CD4-positive, CD25-positive, alpha-beta regulatory T cell (primary cell): ENCODE measurements around the gene TTC19. TPM values are rescaled to one million over a fixed set of nuclear protein-coding genes. Genes with fewer than 3 reads are reported as not detected.

Experiments used
- ATAC-seq, 2 donors: fragments of 150-1000 bp; cut with Tn5 transposase; one replicate each; pipeline ENCODE4 v1.10.0; 2021; ENCODE audit warnings: low read depth in 2 of 2, moderate number of reproducible peaks in 2 of 2, moderate library complexity in 1 of 2
- DNase-seq, 3 donors: peaks; one replicate each; pipeline versions ENCODE4 v3.0.0 to v3.0.0-alpha.2; 2012 to 2022; ENCODE audit warnings: mixed read lengths in 1 of 3
- H3K27ac ChIP-seq: one replicate; pipeline ENCODE4 v1.7.0; 2013; ENCODE audit warnings: mild to moderate bottlenecking, low read length; ENCODE audit not compliant: insufficient read depth, poor library complexity, severe bottlenecking
- H3K27me3 ChIP-seq: one replicate; pipeline ENCODE4 v1.7.0; 2013; ENCODE audit warnings: low read length; ENCODE audit not compliant: control insufficient read depth, insufficient read depth
- H3K36me3 ChIP-seq: one replicate; pipeline ENCODE4 v1.7.0; 2013; ENCODE audit warnings: mild to moderate bottlenecking, low read length, moderate library complexity; ENCODE audit not compliant: control insufficient read depth, insufficient read depth
- H3K4me1 ChIP-seq: 2 replicates; pipeline ENCODE4 v1.7.0; 2013; ENCODE audit warnings: mild to moderate bottlenecking, low read length; ENCODE audit not compliant: insufficient read depth, control insufficient read depth, poor library complexity, severe bottlenecking
- H3K4me3 ChIP-seq: one replicate; pipeline ENCODE4 v1.7.0; 2013; ENCODE audit warnings: low read depth, mild to moderate bottlenecking, low read length, moderate library complexity
- H3K9me3 ChIP-seq, 2 experiments: 1 replicate in 1 of 2; 2 replicates in 1 of 2; pipeline ENCODE4 v1.7.0; 2013; ENCODE audit warnings: low read length in 2 of 2, mild to moderate bottlenecking in 1 of 2, moderate library complexity in 1 of 2; ENCODE audit not compliant: control insufficient read depth in 2 of 2
- H3K27ac Mint-ChIP-seq, 3 donors: one replicate each; pipeline ENCODE4 v1.8.0; 2020 to 2022; ENCODE audit warnings: mild to moderate bottlenecking in 3 of 3, mixed read lengths in 3 of 3, moderate library complexity in 2 of 3
- H3K27me3 Mint-ChIP-seq: one replicate; pipeline ENCODE4 v1.8.0; 2022; ENCODE audit warnings: mild to moderate bottlenecking, mixed read lengths
- H3K36me3 Mint-ChIP-seq: one replicate; pipeline ENCODE4 v1.8.0; 2020; ENCODE audit warnings: mixed read lengths
- H3K4me1 Mint-ChIP-seq, 4 donors: one replicate each; pipeline ENCODE4 v1.8.0; 2020 to 2022; ENCODE audit warnings: mixed read lengths in 4 of 4, mild to moderate bottlenecking in 1 of 4
- H3K4me3 Mint-ChIP-seq, 4 donors: one replicate each; pipeline ENCODE4 v1.8.0; 2020 to 2022; ENCODE audit warnings: mild to moderate bottlenecking in 4 of 4, mixed read lengths in 4 of 4, moderate library complexity in 3 of 4
- H3K9me3 Mint-ChIP-seq, 7 donors: one replicate each; pipeline ENCODE4 v1.8.0; 2020 to 2022; ENCODE audit warnings: mixed read lengths in 7 of 7, mild to moderate bottlenecking in 3 of 7, moderate library complexity in 2 of 7
- polyA plus RNA-seq, 4 donors: library from polyadenylated mRNA; unstranded; fragments of 300-500 nt; fragmentation: Illumina TruSeq; gene quantifications; one replicate each; pipeline ENCODE4 v1.2.3, GENCODE V29; 2021
- total RNA-seq: library from RNA; stranded (reverse); gene quantifications from one replicate; pipeline ENCODE4 v1.2.3, GENCODE V29; 2022

TTC19 gene
- total and polyA plus RNA-seq, 5 donors from 2014 or later: 28.7 to 44.3 (median 29.2) TPM

GRCh38 chr17:15957206-15957605 is 42.4 kb upstream of the TTC19 start:
- DNase-seq: peak in 1 of 3 donors; percentile 36
- H3K9me3 Mint-ChIP-seq: no peaks in the 10 kb centered on the region
- peaks cover 5 to 22% (median 14%) of the 10 kb centered on the region in 4 donors for H3K4me1 Mint-ChIP-seq
- Histone ChIP-seq H3K27me3 (peaks cover 9% of the 10 kb centered on the region), H3K4me3 (no peak overlapping the region), H3K9me3 (no peaks in the 10 kb centered on the region), H3K27ac (no peak overlapping the region), H3K36me3 (no peaks in the 10 kb centered on the region), H3K4me1 (peaks cover 8% of the 10 kb centered on the region)
- peaks cover 43% of the 10 kb centered on the region for H3K27me3 Mint-ChIP-seq
- no peak overlapping the region for H3K4me3 Mint-ChIP-seq
- H3K36me3 Mint-ChIP-seq: peaks cover 4% of the 10 kb centered on the region
- no peak overlapping the region for H3K27ac Mint-ChIP-seq
- no peak for ATAC-seq

GRCh38 chr17:15957608-15958307 is 41.9 kb upstream of the TTC19 start:
- Histone ChIP-seq H3K9me3 (no peaks in the 10 kb centered on the region), H3K36me3 (no peaks in the 10 kb centered on the region), H3K4me1 (peaks cover 8% of the 10 kb centered on the region), H3K4me3 (no peak overlapping the region), H3K27me3 (peaks cover 9% of the 10 kb centered on the region), H3K27ac (no peak overlapping the region)
- DNase-seq: no peak
- H3K27me3 Mint-ChIP-seq: peaks cover 37% of the 10 kb centered on the region
- no peak for ATAC-seq
- H3K9me3 Mint-ChIP-seq: no peaks in the 10 kb centered on the region
- no peak overlapping the region for H3K4me3 Mint-ChIP-seq
- peaks cover 4% of the 10 kb centered on the region for H3K36me3 Mint-ChIP-seq
- H3K4me1 Mint-ChIP-seq: peaks cover 5 to 22% (median 14%) of the 10 kb centered on the region in 4 donors
- no peak overlapping the region for H3K27ac Mint-ChIP-seq

DNA sequence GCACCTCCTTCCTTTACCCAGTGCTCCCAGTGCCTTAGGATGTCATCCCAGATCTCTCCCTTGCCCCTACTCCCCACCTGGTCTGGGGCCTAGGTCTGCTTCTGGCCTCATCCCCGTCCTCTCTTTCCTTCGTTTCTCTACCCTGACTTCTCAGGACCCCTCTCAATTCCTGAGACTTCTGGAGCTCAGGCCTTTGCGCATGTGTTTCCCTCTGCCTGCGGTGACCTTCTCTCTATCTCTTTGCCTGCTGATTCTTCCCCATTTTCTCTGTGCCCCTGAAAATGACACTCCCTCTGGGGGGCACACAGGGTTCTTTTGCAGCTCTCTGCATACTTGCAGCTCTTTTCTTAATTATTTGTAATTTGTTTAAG is 41.2 kb upstream of the TTC19 start:
- Histone ChIP-seq H3K4me1 (peaks cover 8% of the 10 kb centered on the region), H3K27me3 (peaks cover 9% of the 10 kb centered on the region), H3K27ac (no peak overlapping the region), H3K36me3 (no peaks in the 10 kb centered on the region), H3K9me3 (no peaks in the 10 kb centered on the region), H3K4me3 (no peak overlapping the region)
- H3K4me3 Mint-ChIP-seq: peak overlapping the region in 1 of 4 donors; percentile 1
- H3K36me3 Mint-ChIP-seq: peaks cover 4% of the 10 kb centered on the region
- peaks cover 5 to 22% (median 14%) of the 10 kb centered on the region in 4 donors for H3K4me1 Mint-ChIP-seq
- peak overlapping the region in 2 of 3 donors; percentile 18 to 64 for H3K27ac Mint-ChIP-seq
- no peaks in the 10 kb centered on the region for H3K9me3 Mint-ChIP-seq
- peaks cover 38% of the 10 kb centered on the region for H3K27me3 Mint-ChIP-seq
- ATAC-seq (no peak), DNase-seq (no peak)

DNA sequence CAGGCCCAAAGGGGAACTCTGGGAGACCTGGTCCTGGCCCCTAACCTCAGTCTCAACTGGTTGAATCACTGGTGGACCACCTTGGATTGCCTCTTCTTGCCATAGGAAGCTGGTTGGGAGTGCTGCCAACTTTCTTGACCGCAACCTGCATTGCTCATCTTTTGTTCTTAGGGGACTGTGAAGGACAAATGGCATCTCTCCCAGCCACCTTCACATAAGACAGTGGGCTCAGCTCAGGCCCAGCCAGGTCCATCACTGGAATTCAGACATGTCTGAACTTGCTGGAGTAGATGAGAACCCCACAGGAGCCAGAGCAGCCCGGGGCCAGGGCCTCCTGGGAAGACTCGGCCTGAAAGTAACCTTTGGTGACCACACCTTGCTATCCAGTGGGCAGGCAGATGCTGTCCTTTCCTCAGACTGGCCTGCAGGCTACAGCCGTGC is 35.9 kb upstream of the TTC19 start:
- Histone ChIP-seq H3K4me1 (peaks cover 5% of the 10 kb centered on the region), H3K27ac (no peak overlapping the region), H3K27me3 (peaks cover 12% of the 10 kb centered on the region), H3K9me3 (no peaks in the 10 kb centered on the region), H3K4me3 (no peak overlapping the region), H3K36me3 (no peaks in the 10 kb centered on the region)
- Mint-ChIP-seq H3K36me3 (no peaks in the 10 kb centered on the region), H3K27ac (no peak overlapping the region), H3K27me3 (peaks cover 48% of the 10 kb centered on the region), H3K4me3 (no peak overlapping the region), H3K9me3 (no peaks in the 10 kb centered on the region), H3K4me1 (peaks cover 4 to 22% (median 12%) of the 10 kb centered on the region in 4 donors)
- no peak for DNase-seq
- ATAC-seq: no peak

DNA sequence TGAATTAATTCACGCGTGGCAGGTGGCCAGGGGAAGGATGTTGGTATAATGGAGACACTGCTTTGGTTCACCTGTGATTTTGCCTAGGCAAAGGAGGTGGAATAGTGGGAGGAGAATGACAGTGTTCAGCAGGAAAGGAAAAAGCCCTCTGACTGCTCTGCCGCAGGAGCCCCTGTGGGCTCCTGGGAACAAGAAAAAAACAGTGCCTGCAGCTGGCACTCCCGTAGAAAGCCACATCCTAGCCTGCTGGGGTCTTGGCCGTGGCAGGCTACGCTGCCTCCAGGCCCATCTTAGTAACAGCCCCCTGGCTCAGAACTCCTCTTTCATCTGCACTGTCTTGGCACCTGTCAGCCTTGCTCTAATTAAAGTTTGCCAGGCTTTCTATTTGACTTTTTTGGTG is 34.1 kb upstream of the TTC19 start:
- Histone ChIP-seq H3K4me3 (no peak overlapping the region), H3K9me3 (no peaks in the 10 kb centered on the region), H3K36me3 (no peaks in the 10 kb centered on the region), H3K27ac (no peak overlapping the region), H3K27me3 (peaks cover 12% of the 10 kb centered on the region), H3K4me1 (no peaks in the 10 kb centered on the region)
- Mint-ChIP-seq H3K4me1 (peaks cover 0 to 10% (median 2%) of the 10 kb centered on the region in 4 donors), H3K27me3 (peaks cover 41% of the 10 kb centered on the region), H3K4me3 (no peak overlapping the region), H3K27ac (peak overlapping the region in 1 of 3 donors; percentile 16), H3K9me3 (peaks cover 0 to 2% (median 0%) of the 10 kb centered on the region in 7 donors), H3K36me3 (no peaks in the 10 kb centered on the region)
- DNase-seq: no peak
- no peak for ATAC-seq

DNA sequence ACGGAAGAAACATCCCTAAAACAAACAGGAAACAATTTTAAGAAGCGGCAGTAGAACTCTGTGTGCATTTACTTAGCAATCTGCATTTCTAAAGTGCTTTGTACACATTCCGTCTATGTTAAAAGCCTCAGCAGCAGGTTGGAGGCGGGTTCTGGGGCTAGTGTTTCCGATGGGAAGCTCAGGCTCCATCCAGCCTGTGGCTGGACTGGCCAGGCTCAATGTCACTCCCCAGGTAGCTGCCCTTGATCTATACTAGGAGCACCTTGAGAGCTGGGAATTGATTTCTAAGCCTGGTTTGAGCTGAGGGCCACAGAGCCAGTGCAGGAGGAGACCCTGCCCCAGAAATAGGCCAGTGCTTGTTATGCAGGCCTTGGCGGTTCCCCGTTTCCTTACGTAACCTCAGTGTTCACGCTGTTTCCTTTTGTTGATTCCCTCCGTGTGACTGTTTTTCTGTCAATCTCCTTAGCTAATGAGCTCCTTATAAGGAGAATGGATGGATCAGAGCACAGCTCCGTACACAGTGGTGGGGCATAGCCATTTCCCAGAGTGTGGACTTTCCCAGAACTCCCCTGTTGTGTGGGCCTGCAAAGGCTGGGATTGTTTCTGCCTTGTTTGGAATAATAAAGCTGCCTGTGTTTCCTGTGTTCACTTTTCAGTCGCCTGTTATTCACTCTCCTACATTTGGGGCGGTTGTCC is 33.3 kb upstream of the TTC19 start:
- peaks cover 0 to 2% (median 0%) of the 10 kb centered on the region in 7 donors for H3K9me3 Mint-ChIP-seq
- Histone ChIP-seq H3K27ac (no peak overlapping the region), H3K9me3 (no peaks in the 10 kb centered on the region), H3K4me1 (no peaks in the 10 kb centered on the region), H3K27me3 (peaks cover 15% of the 10 kb centered on the region), H3K4me3 (no peak overlapping the region), H3K36me3 (no peaks in the 10 kb centered on the region)
- no peak overlapping the region for H3K4me3 Mint-ChIP-seq
- ATAC-seq (no peak), DNase-seq (no peak)
- peaks cover 0 to 10% (median 2%) of the 10 kb centered on the region in 4 donors for H3K4me1 Mint-ChIP-seq
- no peaks in the 10 kb centered on the region for H3K36me3 Mint-ChIP-seq
- H3K27ac Mint-ChIP-seq: peak overlapping the region in 2 of 3 donors; percentile 16 to 52
- H3K27me3 Mint-ChIP-seq: peaks cover 41% of the 10 kb centered on the region

DNA sequence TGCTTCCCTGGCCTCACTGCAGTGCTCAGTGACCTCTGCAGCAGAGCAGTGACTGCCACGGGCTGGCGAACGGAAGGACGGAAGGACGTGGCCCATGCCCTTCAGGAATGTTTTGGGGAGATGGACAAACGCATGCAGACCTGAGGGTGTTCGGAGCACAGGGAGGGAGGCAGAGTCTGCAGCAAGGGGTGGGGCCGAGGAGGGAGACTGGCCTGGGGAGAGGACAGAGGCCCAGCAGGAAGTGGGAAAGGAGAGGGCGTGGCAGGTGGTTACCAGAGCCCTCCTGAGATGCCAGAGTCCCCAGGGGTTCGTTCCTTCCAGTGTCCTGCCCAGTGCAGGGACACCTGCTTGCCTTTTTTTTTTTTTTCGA is 32.8 kb upstream of the TTC19 start:
- no peak overlapping the region for H3K27ac ChIP-seq
- peaks cover 0 to 2% (median 0%) of the 10 kb centered on the region in 7 donors for H3K9me3 Mint-ChIP-seq
- peaks cover 41% of the 10 kb centered on the region for H3K27me3 Mint-ChIP-seq
- ATAC-seq (no peak), DNase-seq (no peak)
- H3K4me1 ChIP-seq: no peaks in the 10 kb centered on the region
- H3K36me3 ChIP-seq: no peaks in the 10 kb centered on the region
- H3K9me3 ChIP-seq: no peaks in the 10 kb centered on the region
- peaks cover 12% of the 10 kb centered on the region for H3K27me3 ChIP-seq
- H3K4me3 Mint-ChIP-seq: no peak overlapping the region
- H3K36me3 Mint-ChIP-seq: no peaks in the 10 kb centered on the region
- H3K4me3 ChIP-seq: no peak overlapping the region
- peak overlapping the region in 1 of 3 donors; percentile 52 for H3K27ac Mint-ChIP-seq
- peaks cover 0 to 10% (median 2%) of the 10 kb centered on the region in 4 donors for H3K4me1 Mint-ChIP-seq
